Muscle of leg (tissue), 11 donors: ENCODE results near the gene PRKCE. TPM values are rescaled to one million over a fixed set of nuclear protein-coding genes. Genes with fewer than 3 reads are reported as not detected.

ENCODE experiments used
- DNase-seq: peaks from one replicate; pipeline ENCODE4 v3.0.0; 2013
- H3K27ac ChIP-seq: one replicate; pipeline ENCODE4 v1.5.1; 2013; ENCODE audit warnings: mild to moderate bottlenecking, low read length, control low read depth
- H3K27me3 ChIP-seq: one replicate; pipeline ENCODE4 v1.6.1; 2013; ENCODE audit warnings: low read length; ENCODE audit not compliant: control insufficient read depth, insufficient read depth
- H3K36me3 ChIP-seq: one replicate; pipeline ENCODE4 v1.6.1; 2013; ENCODE audit warnings: low read length; ENCODE audit not compliant: control insufficient read depth, insufficient read depth
- H3K4me1 ChIP-seq: one replicate; pipeline ENCODE4 v1.6.1; 2013; ENCODE audit warnings: low read length; ENCODE audit not compliant: control insufficient read depth, insufficient read depth
- H3K4me3 ChIP-seq: one replicate; pipeline ENCODE4 v1.5.1; 2013; ENCODE audit warnings: low read length, control low read depth
- H3K9me3 ChIP-seq: replicated peaks from 2 replicates; pipeline ENCODE4 v1.6.1; 2013; ENCODE audit warnings: low read depth, low read length; ENCODE audit not compliant: control insufficient read depth
- WGBS: methylation state at CpG from one replicate; pipeline ENCODE4 v1.1.5; 2013; ENCODE audit warnings: missing lambda C conversion rate; ENCODE audit not compliant: insufficient coverage; 5-methylcytosine and 5-hydroxymethylcytosine counted together
- polyA plus RNA-seq, 8 donors: library from polyadenylated mRNA; unstranded; fragments of 120-200 nt; gene quantifications; one replicate each; pipeline versions ENCODE4 v1.2.1 to v1.2.3, GENCODE V29; 2013; ENCODE audit warnings: inconsistent platforms in 1 of 8, low replicate concordance in 1 of 8; ENCODE audit not compliant: insufficient read length in 8 of 8, insufficient read depth in 1 of 8
- total RNA-seq: library from RNA; stranded (reverse); fragments of 120-200 nt; gene quantifications from one replicate; pipeline ENCODE4 v1.2.4, GENCODE V29; 2013

Gene PRKCE
- total and polyA plus RNA-seq, 9 donors = 3.5 to 8.6 (median 6.3) TPM

DNA sequence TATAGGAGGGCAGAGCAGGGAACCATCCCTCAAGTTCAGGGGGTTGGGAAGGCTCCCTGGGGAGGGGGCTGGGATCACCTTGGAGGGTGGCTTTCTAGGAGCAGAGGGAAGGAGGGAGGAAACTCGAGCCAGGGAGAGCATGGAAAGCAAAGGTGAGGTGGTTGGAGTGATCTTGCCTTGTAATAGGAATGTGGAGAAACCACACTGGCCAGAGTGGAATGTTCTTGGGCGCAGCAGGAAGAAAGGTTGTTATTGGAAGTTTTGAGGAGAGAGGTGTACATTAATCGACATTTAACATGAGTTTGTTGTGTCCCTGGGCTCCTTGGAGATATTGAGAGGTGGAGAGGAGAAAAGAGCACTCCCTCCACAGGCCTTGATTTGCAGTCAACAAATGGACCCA is 272.2 kb downstream of the PRKCE start:
- H3K4me1 ChIP-seq = peaks cover 16% of the 10 kb centered on the region
- H3K27me3 ChIP-seq = peaks cover 7% of the 10 kb centered on the region
- 83% methylated on average over 2 of the region's 3 CpGs for WGBS

DNA sequence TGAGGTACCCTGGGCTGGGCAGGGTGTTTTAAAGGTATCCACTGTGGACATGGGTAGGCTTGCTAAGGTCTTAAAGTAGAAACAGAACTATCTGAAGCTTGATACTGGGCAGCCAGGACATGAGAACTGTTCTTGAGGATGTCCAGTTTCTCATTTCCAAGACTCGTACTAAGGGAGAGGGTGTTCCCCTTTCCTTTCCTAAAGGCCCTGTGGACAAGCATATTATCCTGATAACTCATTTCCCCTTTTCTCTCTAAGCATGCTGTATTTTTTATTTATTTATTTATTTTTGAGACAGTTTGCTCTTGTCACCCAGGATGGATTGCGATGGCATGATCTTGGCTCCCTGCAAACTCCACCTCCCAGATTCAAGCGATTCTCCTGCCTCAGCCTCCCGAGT is 273.6 kb downstream of the PRKCE start:
- H3K9me3 ChIP-seq = no peaks in the 10 kb centered on the region
- no CpG with 5 or more reads among the region's 4 CpGs for WGBS
- H3K4me1 ChIP-seq = peaks cover 6% of the 10 kb centered on the region
- DNase-seq = no peak
- peaks cover 3% of the 10 kb centered on the region for H3K27me3 ChIP-seq
- H3K27ac ChIP-seq = no peak overlapping the region
- H3K36me3 ChIP-seq = no peaks in the 10 kb centered on the region
- H3K4me3 ChIP-seq = no peak overlapping the region

More for the DNA sequence above, 272.2 kb downstream of the PRKCE start:
- H3K9me3 ChIP-seq = no peaks in the 10 kb centered on the region
- no peak overlapping the region for H3K27ac ChIP-seq
- no peak overlapping the region for H3K4me3 ChIP-seq
- DNase-seq = no peak
- H3K36me3 ChIP-seq = no peaks in the 10 kb centered on the region

DNA sequence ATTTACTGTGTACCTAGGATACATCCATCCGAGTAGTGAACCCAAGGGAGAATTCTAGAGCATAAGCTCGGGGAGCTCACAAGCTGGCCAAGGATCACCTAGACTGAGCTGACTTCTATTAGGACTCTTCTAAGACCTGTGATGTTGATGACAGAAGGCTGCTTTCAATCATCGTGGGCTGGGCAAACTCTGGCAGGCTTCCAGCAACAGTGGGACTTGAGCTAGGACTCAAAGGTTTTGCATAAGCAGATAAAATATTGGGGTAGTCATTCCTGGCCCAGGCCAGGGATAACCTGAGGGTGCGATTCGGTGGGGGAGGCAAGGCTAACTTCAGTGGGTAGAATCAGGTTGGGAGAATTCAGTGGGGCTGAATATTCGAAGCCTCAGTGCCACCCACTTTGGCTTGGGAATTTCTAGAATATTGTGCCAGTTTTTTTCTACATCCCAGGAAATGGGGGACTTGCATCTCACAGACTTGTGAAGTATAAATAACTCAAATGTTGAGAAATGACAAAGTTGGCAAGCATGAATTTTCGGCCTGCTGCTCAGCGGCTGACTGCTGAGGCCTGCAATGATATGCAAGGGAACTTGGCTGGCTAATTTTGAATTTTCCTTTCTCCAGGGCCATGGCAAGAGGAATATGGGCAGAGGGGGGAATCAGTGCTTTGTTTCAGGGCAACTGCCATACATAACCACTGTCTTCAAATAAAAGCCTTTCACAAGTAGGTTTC is 274.3 kb downstream of the PRKCE start:
- Histone ChIP-seq H3K4me1 (peaks cover 6% of the 10 kb centered on the region), H3K27ac (no peak overlapping the region), H3K27me3 (peaks cover 3% of the 10 kb centered on the region), H3K36me3 (no peaks in the 10 kb centered on the region), H3K4me3 (no peak overlapping the region), H3K9me3 (no peaks in the 10 kb centered on the region)
- WGBS = 89% methylated on average over 6 of the region's 8 CpGs
- DNase-seq = no peak

- no peaks in the 10 kb centered on the region for H3K4me1 ChIP-seq
- no peaks in the 10 kb centered on the region for H3K27me3 ChIP-seq
- 73% methylated on average over 3 of the region's 10 CpGs for WGBS
- no peaks in the 10 kb centered on the region for H3K36me3 ChIP-seq
- no peaks in the 10 kb centered on the region for H3K9me3 ChIP-seq
- DNase-seq = peak; percentile 73
- H3K4me3 ChIP-seq = no peak overlapping the region
- peak overlapping the region; percentile 3 for H3K27ac ChIP-seq
Measured at GRCh38 chr2:45928946-45929345, 277.5 kb downstream of the PRKCE start.

DNA sequence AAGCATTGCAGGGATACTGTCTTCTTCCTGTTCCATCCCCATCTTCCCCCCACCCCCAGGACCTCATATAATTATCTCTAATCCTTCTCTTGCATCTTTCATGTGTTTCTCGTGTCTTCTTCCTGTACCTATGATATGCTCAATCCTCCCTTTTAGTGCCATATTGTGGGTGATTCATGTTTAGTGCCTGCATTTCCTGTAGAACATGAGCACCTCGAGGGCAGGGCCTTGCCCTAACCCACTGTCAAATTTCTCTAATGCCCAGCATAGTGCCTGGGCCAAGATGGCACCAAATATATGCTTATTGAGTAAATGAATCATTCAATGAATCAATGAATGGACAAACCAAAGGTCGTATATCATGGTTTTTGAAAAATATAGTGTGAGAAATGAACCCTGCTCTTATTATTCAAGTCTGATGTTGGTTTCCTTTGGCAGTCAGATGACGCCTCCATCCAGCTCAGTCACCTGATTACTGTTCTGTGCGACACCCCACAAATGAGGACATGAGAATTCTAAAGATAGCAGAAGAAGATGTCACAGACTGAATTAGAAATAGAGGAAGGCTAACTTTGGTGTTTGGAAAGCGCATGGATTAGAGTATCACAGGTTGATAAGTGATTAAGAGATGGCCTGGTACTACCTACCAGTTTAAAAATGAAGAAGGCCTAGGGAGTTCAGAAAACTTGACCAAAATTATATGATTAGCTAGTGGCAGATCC is 278.4 kb downstream of the PRKCE start:
- no peaks in the 10 kb centered on the region for H3K36me3 ChIP-seq
- DNase-seq = no peak
- H3K9me3 ChIP-seq = no peaks in the 10 kb centered on the region
- 100% methylated on average over 4 of the region's 6 CpGs for WGBS
- H3K27me3 ChIP-seq = no peaks in the 10 kb centered on the region
- H3K4me3 ChIP-seq = no peak overlapping the region
- H3K27ac ChIP-seq = no peak overlapping the region
- no peaks in the 10 kb centered on the region for H3K4me1 ChIP-seq

DNA sequence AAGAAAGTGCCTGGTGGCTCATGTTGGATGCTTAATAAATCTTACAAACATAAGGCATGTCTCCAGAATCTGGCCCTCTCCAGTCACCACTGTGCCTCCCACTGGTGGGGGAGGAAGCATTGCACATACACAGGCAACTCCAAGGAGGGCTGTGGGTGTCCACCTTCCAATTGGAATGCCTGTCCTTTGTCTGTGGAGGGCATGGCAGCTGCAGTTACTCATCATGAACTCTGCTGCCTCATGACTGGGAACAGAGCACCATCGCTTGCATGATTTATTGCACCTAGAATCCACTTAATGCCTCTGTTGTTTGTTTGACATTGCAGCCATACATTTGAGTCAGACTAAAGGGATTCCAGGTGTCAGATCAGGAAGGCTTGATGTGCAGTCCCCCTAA is 278.9 kb downstream of the PRKCE start:
- H3K27me3 ChIP-seq = no peaks in the 10 kb centered on the region
- no peak for DNase-seq
- H3K27ac ChIP-seq = no peak overlapping the region
- no peak overlapping the region for H3K4me3 ChIP-seq
- 83% methylated on average over 1 of the region's 1 CpG for WGBS
- H3K36me3 ChIP-seq = no peaks in the 10 kb centered on the region
- H3K9me3 ChIP-seq = no peaks in the 10 kb centered on the region
- H3K4me1 ChIP-seq = no peaks in the 10 kb centered on the region

DNA sequence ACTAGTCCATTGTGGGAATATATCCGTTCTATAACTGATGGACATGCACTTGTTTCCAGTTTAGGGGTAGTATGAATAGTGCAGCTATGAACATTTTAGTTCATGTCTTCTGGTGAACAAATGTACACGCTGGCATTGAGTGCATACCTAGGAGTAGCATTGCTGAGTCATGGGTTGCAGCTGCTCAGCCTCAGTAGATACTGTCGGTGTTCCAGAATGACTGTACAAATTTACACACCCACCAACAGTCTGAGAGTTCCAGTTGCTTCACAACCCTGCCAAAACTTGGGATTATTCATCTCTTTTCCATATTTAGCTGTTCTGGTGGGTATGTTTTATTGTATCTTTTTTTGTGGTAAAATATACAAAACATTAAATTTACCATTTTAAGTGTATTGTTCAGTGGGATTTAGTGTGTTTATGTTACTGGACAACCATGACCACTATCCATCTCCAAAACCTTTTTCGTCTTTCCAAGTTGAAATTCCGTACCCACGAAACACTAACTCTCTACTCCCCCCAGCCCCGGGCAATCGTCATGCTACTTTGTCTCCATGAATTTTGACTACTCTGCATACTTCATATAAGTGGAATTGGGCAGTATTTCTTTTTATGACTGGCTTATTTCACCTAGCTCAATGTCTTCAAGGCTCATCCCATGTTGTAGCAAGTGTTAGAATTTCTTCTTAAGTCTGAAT is 281.0 kb downstream of the PRKCE start:
- H3K36me3 ChIP-seq = no peaks in the 10 kb centered on the region
- DNase-seq = no peak
- WGBS = no CpG with 5 or more reads among the region's 8 CpGs
- no peaks in the 10 kb centered on the region for H3K9me3 ChIP-seq
- H3K27me3 ChIP-seq = no peaks in the 10 kb centered on the region
- no peak overlapping the region for H3K4me3 ChIP-seq
- H3K27ac ChIP-seq = no peak overlapping the region
- peaks cover 10% of the 10 kb centered on the region for H3K4me1 ChIP-seq

DNA sequence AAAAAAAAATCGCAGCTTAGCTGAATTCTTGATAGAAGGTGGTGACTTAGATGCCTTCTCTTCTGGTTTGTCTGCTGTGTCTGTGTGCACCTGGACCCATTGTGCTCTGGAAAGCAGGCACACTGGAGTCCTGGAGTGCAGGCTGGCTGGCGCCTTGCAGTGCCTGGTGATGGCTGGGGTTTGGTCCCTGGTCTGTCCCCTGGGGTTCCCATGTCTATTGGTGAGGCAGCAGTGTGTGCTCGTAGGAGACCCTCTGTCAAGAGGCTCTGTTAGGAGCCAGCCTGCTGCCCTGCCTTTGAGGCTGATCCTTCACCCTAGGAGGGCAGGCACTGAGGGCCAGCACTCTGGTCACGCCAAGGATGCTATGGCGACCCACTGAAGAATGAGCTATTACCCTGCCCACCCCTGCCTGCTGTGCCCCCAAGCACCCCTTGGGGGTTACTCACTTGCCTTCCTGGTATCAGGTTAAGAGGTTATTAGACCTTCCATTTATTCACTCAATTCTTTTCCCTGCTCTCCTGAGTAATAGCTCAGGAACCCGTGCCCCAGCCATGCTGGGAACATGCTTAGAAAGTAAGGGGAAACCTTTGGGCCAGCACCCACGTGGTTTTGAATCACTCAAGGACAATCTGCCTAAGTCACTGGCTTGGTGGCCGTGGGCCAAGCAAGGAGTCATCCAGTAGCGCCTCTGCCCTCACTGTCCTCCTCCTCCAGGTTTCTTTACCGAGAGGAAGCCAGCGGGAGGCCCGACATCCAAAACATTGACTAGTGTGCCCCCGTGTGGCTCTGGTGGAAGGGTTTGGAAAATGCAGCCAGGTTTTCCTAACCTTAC is 284.5 kb downstream of the PRKCE start:
- Histone ChIP-seq H3K27me3 (no peaks in the 10 kb centered on the region), H3K4me3 (no peak overlapping the region), H3K4me1 (peaks cover 18% of the 10 kb centered on the region), H3K27ac (no peak overlapping the region), H3K36me3 (no peaks in the 10 kb centered on the region), H3K9me3 (no peaks in the 10 kb centered on the region)
- peak; percentile 94 for DNase-seq
- WGBS = 40% methylated on average over 6 of the region's 13 CpGs

DNA sequence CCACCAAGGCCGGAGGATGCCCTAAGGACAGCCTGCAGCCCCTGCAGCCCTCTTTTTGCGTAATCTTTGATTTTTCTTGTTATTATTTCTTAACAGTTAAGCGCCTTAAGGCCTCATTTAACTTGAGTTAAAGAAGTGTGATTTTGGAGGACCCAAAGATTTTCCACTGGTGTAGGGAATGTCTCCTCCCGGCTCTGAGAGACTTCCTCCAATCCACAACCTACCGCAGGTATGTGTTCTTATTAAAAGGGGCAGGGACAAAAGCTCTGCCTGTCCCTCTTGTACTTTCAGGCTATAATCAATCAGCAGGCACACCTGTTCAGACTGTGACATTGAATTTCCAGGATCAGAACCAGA is 285.1 kb downstream of the PRKCE start:
- H3K9me3 ChIP-seq = no peaks in the 10 kb centered on the region
- H3K4me3 ChIP-seq = no peak overlapping the region
- H3K4me1 ChIP-seq = peaks cover 18% of the 10 kb centered on the region
- DNase-seq = no peak
- no peaks in the 10 kb centered on the region for H3K27me3 ChIP-seq
- no peak overlapping the region for H3K27ac ChIP-seq
- no peaks in the 10 kb centered on the region for H3K36me3 ChIP-seq
- no CpG with 5 or more reads among the region's 5 CpGs for WGBS

- WGBS = no CpG with 5 or more reads among the region's 4 CpGs
- Histone ChIP-seq H3K36me3 (no peaks in the 10 kb centered on the region), H3K4me1 (peaks cover 18% of the 10 kb centered on the region), H3K4me3 (no peak overlapping the region), H3K9me3 (no peaks in the 10 kb centered on the region), H3K27me3 (no peaks in the 10 kb centered on the region), H3K27ac (no peak overlapping the region)
- DNase-seq = no peak
Measured at GRCh38 chr2:45937990-45938389, 286.5 kb downstream of the PRKCE start.
